ENCODE measurements around the gene FBXW4. TPM values are rescaled to one million over a fixed set of nuclear protein-coding genes. Genes with fewer than 3 reads are reported as not detected.

FBXW4 gene
- total RNA-seq, 1 donor from 2014 or later = 21.9 TPM

GRCh38 chr10:101573885-101574753 is 120.9 kb downstream of the FBXW4 start:
- Mint-ChIP-seq H3K27ac (ENCODE audit: unreplicated experiment) (no peak overlapping the region), H3K4me1 (ENCODE audit: low read depth, unreplicated experiment) (no peaks in the 10 kb centered on the region), H3K27me3 (ENCODE audit: low read depth, unreplicated experiment) (peaks cover 26% of the 10 kb centered on the region), H3K9me3 (ENCODE audit: unreplicated experiment) (peaks cover 8% of the 10 kb centered on the region), H3K36me3 (ENCODE audit: low read depth, unreplicated experiment) (peaks cover 10% of the 10 kb centered on the region), H3K4me3 (ENCODE audit: unreplicated experiment) (no peak overlapping the region)
- DNase-seq (ENCODE audit: low read depth) (no peak), FAIRE-seq (no peak)
- Histone ChIP-seq H3K36me3 (ENCODE audit: insufficient read depth, low read length) (no peaks in the 10 kb centered on the region), H2AFZ (ENCODE audit: low read depth, low read length) (no peak overlapping the region), H3K79me2 (ENCODE audit: insufficient read depth, low read length) (no peaks in the 10 kb centered on the region), H3K4me1 (ENCODE audit: insufficient read depth, low read length) (peaks cover 11% of the 10 kb centered on the region), H3K4me2 (ENCODE audit: low read length) (no peak overlapping the region), H3K9me3 (ENCODE audit: insufficient read depth, low read depth, low read length) (peaks cover 8% of the 10 kb centered on the region), H3K27me3 (ENCODE audit: insufficient read depth, low read length) (peaks cover 4% of the 10 kb centered on the region), H4K20me1 (ENCODE audit: insufficient read depth, low read length) (no peaks in the 10 kb centered on the region), H3K9ac (ENCODE audit: low read length) (no peak overlapping the region), H3K4me3 (ENCODE audit: insufficient read depth, low read depth, low read length) (no peak overlapping the region), H3K27ac (ENCODE audit: low read depth, low read length) (no peak overlapping the region)
- TF ChIP-seq EZH2 (IDR thresholded peaks at IDR 0.05; ENCODE audit: insufficient read depth, low read length) (no peak), CTCF (IDR thresholded peaks at IDR 0.05; ENCODE audit: insufficient read depth, low read depth, low read length) (no peak)

- H3K9me3 ChIP-seq (ENCODE audit: insufficient read depth, low read depth, low read length) = peaks cover 8% of the 10 kb centered on the region
- H3K36me3 ChIP-seq (ENCODE audit: insufficient read depth, low read length) = no peaks in the 10 kb centered on the region
- Mint-ChIP-seq H3K9me3 (ENCODE audit: unreplicated experiment) (peaks cover 8% of the 10 kb centered on the region), H3K27ac (ENCODE audit: unreplicated experiment) (no peak overlapping the region), H3K27me3 (ENCODE audit: low read depth, unreplicated experiment) (peaks cover 36% of the 10 kb centered on the region), H3K4me3 (ENCODE audit: unreplicated experiment) (peak overlapping the region; percentile 68), H3K4me1 (ENCODE audit: low read depth, unreplicated experiment) (no peaks in the 10 kb centered on the region), H3K36me3 (ENCODE audit: low read depth, unreplicated experiment) (peaks cover 3% of the 10 kb centered on the region)
- H3K4me3 ChIP-seq (ENCODE audit: insufficient read depth, low read depth, low read length) = no peak overlapping the region
- no peak overlapping the region for H3K9ac ChIP-seq (ENCODE audit: low read length)
- no peak overlapping the region for H3K27ac ChIP-seq (ENCODE audit: low read depth, low read length)
- no peak overlapping the region for H3K4me2 ChIP-seq (ENCODE audit: low read length)
- DNase-seq (ENCODE audit: low read depth) (no peak), FAIRE-seq (no peak)
- no peak overlapping the region for H2AFZ ChIP-seq (ENCODE audit: low read depth, low read length)
- no peak for TF ChIP-seq EZH2 (IDR thresholded peaks at IDR 0.05; ENCODE audit: insufficient read depth, low read length)
- TF ChIP-seq CTCF (IDR thresholded peaks at IDR 0.05; ENCODE audit: insufficient read depth, low read depth, low read length) = no peak
- H3K79me2 ChIP-seq (ENCODE audit: insufficient read depth, low read length) = no peaks in the 10 kb centered on the region
- H3K27me3 ChIP-seq (ENCODE audit: insufficient read depth, low read length) = peaks cover 4% of the 10 kb centered on the region
- H3K4me1 ChIP-seq (ENCODE audit: insufficient read depth, low read length) = peaks cover 11% of the 10 kb centered on the region
- H4K20me1 ChIP-seq (ENCODE audit: insufficient read depth, low read length) = no peaks in the 10 kb centered on the region
Measured at GRCh38 chr10:101572785-101573184, 122.2 kb downstream of the FBXW4 start.

GRCh38 chr10:101572126-101572525 is 122.8 kb downstream of the FBXW4 start:
- Histone ChIP-seq H3K36me3 (ENCODE audit: insufficient read depth, low read length) (no peaks in the 10 kb centered on the region), H3K4me2 (ENCODE audit: low read length) (no peak overlapping the region), H3K79me2 (ENCODE audit: insufficient read depth, low read length) (no peaks in the 10 kb centered on the region), H3K9ac (ENCODE audit: low read length) (no peak overlapping the region), H3K4me3 (ENCODE audit: insufficient read depth, low read depth, low read length) (no peak overlapping the region), H3K27me3 (ENCODE audit: insufficient read depth, low read length) (peaks cover 6% of the 10 kb centered on the region), H3K27ac (ENCODE audit: low read depth, low read length) (no peak overlapping the region), H3K9me3 (ENCODE audit: insufficient read depth, low read depth, low read length) (peaks cover 8% of the 10 kb centered on the region), H2AFZ (ENCODE audit: low read depth, low read length) (no peak overlapping the region), H4K20me1 (ENCODE audit: insufficient read depth, low read length) (no peaks in the 10 kb centered on the region), H3K4me1 (ENCODE audit: insufficient read depth, low read length) (peaks cover 12% of the 10 kb centered on the region)
- DNase-seq (ENCODE audit: low read depth) (no peak), FAIRE-seq (no peak)
- H3K36me3 Mint-ChIP-seq (ENCODE audit: low read depth, unreplicated experiment) = peaks cover 3% of the 10 kb centered on the region
- H3K4me1 Mint-ChIP-seq (ENCODE audit: low read depth, unreplicated experiment) = no peaks in the 10 kb centered on the region
- no peak overlapping the region for H3K27ac Mint-ChIP-seq (ENCODE audit: unreplicated experiment)
- H3K9me3 Mint-ChIP-seq (ENCODE audit: unreplicated experiment) = peaks cover 8% of the 10 kb centered on the region
- TF ChIP-seq EZH2 (IDR thresholded peaks at IDR 0.05; ENCODE audit: insufficient read depth, low read length) (no peak), CTCF (IDR thresholded peaks at IDR 0.05; ENCODE audit: insufficient read depth, low read depth, low read length) (no peak)
- peaks cover 42% of the 10 kb centered on the region for H3K27me3 Mint-ChIP-seq (ENCODE audit: low read depth, unreplicated experiment)
- H3K4me3 Mint-ChIP-seq (ENCODE audit: unreplicated experiment) = no peak overlapping the region

All from astrocyte (in vitro differentiated cells and primary cell).